ENCODE results near the gene LRP3.

Gene LRP3

GRCh38 chr19:33251526-33252090 lies 57.5 kb downstream of the LRP3 start:
- TF ChIP-seq SPI1 (IDR thresholded peaks at IDR 0.05; ENCODE audit: borderline replicate concordance, low read depth) (no peak), GABPA (IDR thresholded peaks at IDR 0.05; ENCODE audit: low read depth) (no peak), POLR2AphosphoS5 (IDR thresholded peaks at IDR 0.05; ENCODE audit: low read depth) (no peak), REST (IDR thresholded peaks at IDR 0.05; ENCODE audit: insufficient replicate concordance, low read depth) (no peak), CTCF (IDR thresholded peaks at IDR 0.05; ENCODE audit: insufficient read depth, low read length) (no peak)

GRCh38 chr19:33252418-33252962 lies 58.4 kb downstream of the LRP3 start:
- H3K27me3 ChIP-seq (ENCODE audit: insufficient read depth, poor library complexity, severe bottlenecking): no peaks in the 10 kb centered on the region
- TF ChIP-seq SPI1 (IDR thresholded peaks at IDR 0.05; ENCODE audit: borderline replicate concordance, low read depth): no peak
- TF ChIP-seq GABPA (IDR thresholded peaks at IDR 0.05; ENCODE audit: low read depth): no peak
- TF ChIP-seq POLR2AphosphoS5 (IDR thresholded peaks at IDR 0.05; ENCODE audit: low read depth): no peak
- no peak for TF ChIP-seq REST (IDR thresholded peaks at IDR 0.05; ENCODE audit: insufficient replicate concordance, low read depth)
- H3K4me3 ChIP-seq (replicated peaks; ENCODE audit: insufficient read depth, low read length): no peak overlapping the region
- DNase-seq (ENCODE audit: low read depth in 1 of 2, low spot score in 1 of 2): no peak
- peak overlapping the region; percentile 96 for H3K27ac ChIP-seq (replicated peaks)

More at GRCh38 chr19:33251526-33252090, 57.5 kb downstream of the LRP3 start:
- no peak overlapping the region for H3K4me3 ChIP-seq (replicated peaks; ENCODE audit: insufficient read depth, low read length)
- H3K27me3 ChIP-seq (ENCODE audit: insufficient read depth, poor library complexity, severe bottlenecking): no peaks in the 10 kb centered on the region
- no peak overlapping the region for H3K27ac ChIP-seq (replicated peaks)
- DNase-seq (ENCODE audit: low read depth in 1 of 2, low spot score in 1 of 2): no peak

GRCh38 chr19:33252971-33253370 lies 58.8 kb downstream of the LRP3 start:
- DNase-seq (ENCODE audit: low read depth in 1 of 2, low spot score in 1 of 2): peak in 1 of 2 experiments; percentile 41
- TF ChIP-seq REST (IDR thresholded peaks at IDR 0.05; ENCODE audit: insufficient replicate concordance, low read depth) (no peak), GABPA (IDR thresholded peaks at IDR 0.05; ENCODE audit: low read depth) (no peak), POLR2AphosphoS5 (IDR thresholded peaks at IDR 0.05; ENCODE audit: low read depth) (no peak), SPI1 (IDR thresholded peaks at IDR 0.05; ENCODE audit: borderline replicate concordance, low read depth) (peak; percentile 88; the same call in 1 of the 2 replicates), CTCF (IDR thresholded peaks at IDR 0.05; ENCODE audit: insufficient read depth, low read length) (no peak)
- no peaks in the 10 kb centered on the region for H3K27me3 ChIP-seq (ENCODE audit: insufficient read depth, poor library complexity, severe bottlenecking)
- H3K4me3 ChIP-seq (replicated peaks; ENCODE audit: insufficient read depth, low read length): no peak overlapping the region
- H3K27ac ChIP-seq (replicated peaks): peak overlapping the region; percentile 96

Measured in HL-60 (cell line).